Brain microvascular endothelial cell (primary cell): ENCODE data around the gene MAD1L1.

ENCODE experiments used
- DNase-seq: peaks from one replicate; pipeline ENCODE4 v3.0.0-alpha.2; 2020
- H3K27ac ChIP-seq: fragments of 250-450 bp; sonication (Bioruptor Pico); 2 replicates; pipeline ENCODE4 v1.5.1; 2020; ENCODE audit warnings: mild to moderate bottlenecking, moderate library complexity
- H3K27me3 ChIP-seq: fragments of 250-450 bp; sonication (Bioruptor Pico); replicated peaks from 2 replicates; pipeline ENCODE4 v1.5.1; 2020; ENCODE audit warnings: mild to moderate bottlenecking
- H3K36me3 ChIP-seq: fragments of 250-450 bp; sonication (Bioruptor Pico); replicated peaks from 2 replicates; pipeline ENCODE4 v1.5.1; 2020; ENCODE audit warnings: mild to moderate bottlenecking
- H3K4me3 ChIP-seq: 2 replicates; pipeline ENCODE4 v1.5.1; 2011; ENCODE audit warnings: low read depth, mild to moderate bottlenecking, control low read depth, low read length, moderate library complexity
- CTCF ChIP-seq: IDR thresholded peaks from 2 replicates; pipeline ENCODE4 v1.5.1; 2011; ENCODE audit warnings: low read depth, mild to moderate bottlenecking, moderate library complexity, low read length, control low read depth, inconsistent platforms; ENCODE audit errors: missing control alignments
- in situ Hi-C: cut with HindIII; loops from 2 replicates; pipeline ENCODE4 v1.10.0; 2017; ENCODE audit warnings: low sequenced_read_pairs, low pct_ligation_motif_present

MAD1L1 gene

GRCh38 chr7:1853986-1854865 is 378.5 kb downstream of the MAD1L1 start:
- Histone ChIP-seq H3K36me3 (no peaks in the 10 kb centered on the region), H3K4me3 (no peak overlapping the region), H3K27ac (no peak overlapping the region), H3K27me3 (no peaks in the 10 kb centered on the region)
- no peak for TF ChIP-seq CTCF
- DNase-seq, result no peak
- in situ Hi-C loops, result no loop called here

- no peak for TF ChIP-seq CTCF
- Histone ChIP-seq H3K27me3 (no peaks in the 10 kb centered on the region), H3K36me3 (no peaks in the 10 kb centered on the region), H3K4me3 (no peak overlapping the region), H3K27ac (no peak overlapping the region)
- in situ Hi-C loops, result no loop called here
- no peak for DNase-seq
Observed at GRCh38 chr7:1853431-1853985, 379.2 kb downstream of the MAD1L1 start.

- no peak for TF ChIP-seq CTCF
- no peak overlapping the region for H3K27ac ChIP-seq
- no peak for DNase-seq
Observed at GRCh38 chr7:1852517-1853430, 380.0 kb downstream of the MAD1L1 start.

GRCh38 chr7:1851721-1852516 is 380.8 kb downstream of the MAD1L1 start:
- no peak for DNase-seq
- H3K27me3 ChIP-seq, result no peaks in the 10 kb centered on the region
- no peak overlapping the region for H3K27ac ChIP-seq
- H3K36me3 ChIP-seq, result no peaks in the 10 kb centered on the region
- H3K4me3 ChIP-seq, result no peak overlapping the region
- in situ Hi-C loops, result no loop called here
- TF ChIP-seq CTCF, result no peak

More at GRCh38 chr7:1852517-1853430, 380.0 kb downstream of the MAD1L1 start:
- Histone ChIP-seq H3K27me3 (no peaks in the 10 kb centered on the region), H3K4me3 (no peak overlapping the region), H3K36me3 (no peaks in the 10 kb centered on the region)
- in situ Hi-C loops, result no loop called here

- no peak overlapping the region for H3K27ac ChIP-seq
- DNase-seq, result no peak
- H3K27me3 ChIP-seq, result no peaks in the 10 kb centered on the region
- no peaks in the 10 kb centered on the region for H3K36me3 ChIP-seq
- TF ChIP-seq CTCF, result no peak
- in situ Hi-C loops, result no loop called here
- H3K4me3 ChIP-seq, result no peak overlapping the region
Observed at GRCh38 chr7:1850976-1851571, 381.7 kb downstream of the MAD1L1 start.
